Inferior parietal cortex (tissue), 1 donor: ENCODE results near the gene CYFIP2.
"Not testable (repeated sequence)": the region's sequence is repeated elsewhere in the genome, so short reads cannot be mapped to it uniquely, and the experiment has no call there.

Source experiments
- DNase-seq: peaks from one replicate; pipeline ENCODE4 v3.0.0-alpha.2; 2016; ENCODE audit errors: extremely low spot score

CYFIP2 gene

GRCh38 chr5:157388111-157388710, 122.3 kb downstream of the CYFIP2 start:
- DNase-seq, result no peak

GRCh38 chr5:157389103-157389502, 123.2 kb downstream of the CYFIP2 start:
- no peak for DNase-seq

- no peak for DNase-seq
Measured at GRCh38 chr5:157390133-157390532, 124.2 kb downstream of the CYFIP2 start.

- no peak for DNase-seq
Measured at GRCh38 chr5:157390551-157391297, 124.8 kb downstream of the CYFIP2 start.

GRCh38 chr5:157398305-157398704, 132.4 kb downstream of the CYFIP2 start:
- DNase-seq, result no peak

GRCh38 chr5:157400741-157401495, 135.0 kb downstream of the CYFIP2 start:
- DNase-seq, result no peak

- DNase-seq, result no peak
Measured at GRCh38 chr5:157415838-157416237, 149.9 kb downstream of the CYFIP2 start.

GRCh38 chr5:157419521-157419920, 153.6 kb downstream of the CYFIP2 start:
- DNase-seq, result not testable (repeated sequence)

- not testable (repeated sequence) for DNase-seq
Measured at GRCh38 chr5:157429920-157430319, 164.0 kb downstream of the CYFIP2 start.

- peak; percentile 89 for DNase-seq
Measured at GRCh38 chr5:157431544-157432200, 165.7 kb downstream of the CYFIP2 start.

- DNase-seq, result no peak
Measured at GRCh38 chr5:157434096-157434495, 168.2 kb downstream of the CYFIP2 start.

- DNase-seq, result no peak
Measured at GRCh38 chr5:157443041-157443549, 177.2 kb downstream of the CYFIP2 start.

GRCh38 chr5:157444224-157444623, 178.3 kb downstream of the CYFIP2 start:
- no peak for DNase-seq
